ENCODE data around the gene AADACL4.
A peak's percentile ranks its signal among the peaks of the same experiment; 100 is the strongest.

AADACL4 gene

DNA sequence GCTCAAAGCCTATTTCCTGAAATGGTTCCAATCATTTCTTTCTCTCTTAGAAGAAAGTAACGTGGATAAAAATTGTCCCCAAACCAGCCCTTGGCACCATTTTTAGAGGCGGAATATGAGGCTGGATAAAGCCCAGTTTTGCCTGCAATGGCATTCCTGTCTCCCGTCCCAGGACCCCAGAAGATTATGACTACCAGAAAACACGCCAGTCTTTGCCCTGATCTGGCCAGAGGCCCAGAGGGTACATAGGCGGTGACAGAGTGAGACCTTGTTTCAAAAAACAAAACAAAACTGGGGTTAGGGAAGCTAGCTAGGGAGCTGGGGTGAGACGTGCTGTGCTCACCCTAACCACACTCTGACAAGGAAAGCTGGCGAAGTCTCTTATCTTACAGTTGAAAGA, at the start of gene AADACL4:
AADACL4 (plus strand) TSS at position 301 of the 400 bp plus-strand sequence. CDS start 462 bp downstream, outside the sequence.
- H3K4me3 ChIP-seq: no peak within 1 kb of the TSS
- H3K27ac ChIP-seq: no peak within 1 kb of the TSS

DNA sequence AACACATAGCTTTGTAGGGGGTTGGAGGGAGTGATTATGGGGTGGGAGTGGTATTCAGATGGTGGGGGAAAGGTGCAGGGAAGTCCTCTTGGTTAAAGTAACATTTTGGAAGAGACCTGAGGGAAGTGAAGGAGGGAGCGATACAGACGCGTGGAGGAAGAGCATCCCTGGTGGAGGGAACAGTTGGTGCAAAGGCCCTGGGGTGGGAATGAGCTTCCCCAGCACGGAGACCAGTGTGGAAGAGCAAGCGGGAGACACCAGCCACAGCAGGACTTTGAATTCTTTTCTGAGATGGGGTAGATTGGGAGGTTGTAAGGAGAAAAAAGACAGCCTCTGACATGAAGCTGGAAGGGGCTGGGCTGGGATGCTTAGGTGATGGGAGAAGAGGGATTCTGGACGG, 49.4 kb upstream of the AADACL4 start:
- peak overlapping the region in 8 of 21 experiments; percentile 20 to 85 (median 74) for H3K27ac ChIP-seq
- H3K4me3 ChIP-seq: peak overlapping the region in 1 of 7 experiments; percentile 28

DNA sequence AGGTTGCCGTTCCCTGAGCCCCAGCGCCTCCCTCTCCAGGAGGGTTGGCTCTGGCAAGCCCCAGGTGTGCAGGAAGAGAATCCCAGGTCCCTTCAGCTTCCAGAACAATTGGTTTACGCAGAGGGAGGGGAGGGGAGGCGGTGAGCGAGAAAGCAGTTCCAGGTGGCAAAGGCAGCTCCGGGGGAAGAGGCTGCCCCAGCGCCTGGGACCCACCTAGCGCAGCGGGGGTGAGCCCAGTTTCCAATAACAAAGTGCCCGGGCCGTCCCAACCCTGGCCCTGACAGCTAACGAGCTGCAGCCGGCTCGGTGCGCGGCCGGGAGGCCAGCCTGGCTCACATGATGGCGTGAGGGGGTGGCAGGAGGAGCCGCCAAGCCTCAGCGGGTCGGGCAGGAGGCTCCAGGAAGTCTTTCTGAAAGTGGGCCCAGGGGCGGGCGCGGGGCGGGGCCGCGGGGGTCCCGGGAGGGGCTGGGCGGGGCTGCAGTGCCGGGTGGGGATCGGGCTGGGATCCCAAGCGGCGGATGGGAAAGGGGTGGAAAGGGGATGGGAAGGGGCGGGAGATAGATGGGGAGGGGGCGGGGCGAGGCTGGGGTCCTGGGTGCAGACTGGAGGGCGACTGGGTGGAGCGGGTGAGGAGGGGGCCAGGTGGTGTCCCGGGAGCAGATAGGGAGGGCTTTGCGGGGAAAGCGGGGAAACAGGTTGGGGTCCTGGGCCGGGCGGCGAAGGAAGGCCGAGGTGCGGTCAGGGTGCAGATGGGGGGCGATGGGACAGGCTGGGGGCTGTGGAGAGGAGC, 48.7 kb upstream of the AADACL4 start:
- H3K27ac ChIP-seq: peak overlapping the region in 17 of 21 experiments; percentile 13 to 85 (median 70)

DNA sequence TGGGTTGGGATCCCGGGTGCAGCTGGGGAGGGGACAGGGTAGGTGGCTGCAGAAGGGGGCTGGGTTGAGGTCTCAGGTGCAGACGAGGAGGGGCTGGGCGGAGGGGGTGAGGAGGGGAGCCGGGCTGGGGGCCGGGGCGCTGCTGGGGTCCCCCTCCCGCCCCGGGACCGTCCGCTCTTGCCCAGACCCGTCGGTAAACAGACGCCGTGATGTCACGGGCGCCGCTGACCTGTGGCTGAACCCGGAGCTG, 48.2 kb upstream of the AADACL4 start:
- Histone ChIP-seq H3K4me3 (peak overlapping the region; percentile 10 to 30 (median 22)), H3K27ac (peak overlapping the region in 15 of 21 experiments; percentile 31 to 85 (median 70))

More for the DNA sequence above, 48.7 kb upstream of the AADACL4 start:
- H3K4me3 ChIP-seq: peak overlapping the region; percentile 10 to 30 (median 22)

DNA sequence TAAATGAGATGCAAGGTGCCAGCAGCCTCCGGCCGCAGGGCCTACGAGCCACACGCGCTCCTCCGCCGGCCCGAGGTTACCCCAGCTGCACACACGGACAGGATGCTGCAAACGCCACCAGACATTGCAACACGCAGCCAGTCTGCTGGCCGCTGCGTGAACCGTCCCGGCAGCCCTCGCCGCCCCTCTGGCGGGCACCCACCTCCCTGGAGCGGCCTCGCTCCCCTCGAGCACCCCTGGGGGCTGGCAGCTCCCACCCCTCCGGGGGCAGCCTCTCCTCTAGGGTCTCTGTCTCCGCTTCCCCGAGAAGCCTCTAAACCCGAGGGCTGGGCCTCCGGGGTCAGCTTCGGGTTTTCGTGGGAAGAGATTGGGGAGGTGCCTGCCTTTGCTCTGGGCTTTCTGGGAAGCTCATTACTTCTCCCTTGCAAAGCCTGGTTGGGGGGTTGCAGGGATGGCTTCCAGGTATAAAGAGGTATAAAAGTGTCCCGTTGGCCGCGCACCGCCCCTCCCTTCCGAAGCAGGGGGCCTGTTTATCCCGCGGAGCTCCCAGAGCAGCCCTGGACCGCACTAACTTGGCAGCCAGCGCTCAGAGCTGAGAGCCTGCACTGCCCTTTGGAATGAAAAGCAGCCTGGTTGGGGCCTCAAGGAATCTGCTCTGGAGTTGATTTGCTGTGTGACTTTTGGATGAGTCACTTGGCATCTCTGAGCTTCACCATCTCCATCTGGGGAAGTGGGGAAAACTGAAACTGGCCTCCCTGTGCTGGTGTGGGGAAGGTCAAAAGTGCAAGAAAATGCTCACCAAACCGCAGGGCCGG, 47.7 kb upstream of the AADACL4 start:
- H3K27ac ChIP-seq: peak overlapping the region in 17 of 21 experiments; percentile 31 to 85 (median 70)
- peak overlapping the region; percentile 10 to 30 (median 22) for H3K4me3 ChIP-seq

DNA sequence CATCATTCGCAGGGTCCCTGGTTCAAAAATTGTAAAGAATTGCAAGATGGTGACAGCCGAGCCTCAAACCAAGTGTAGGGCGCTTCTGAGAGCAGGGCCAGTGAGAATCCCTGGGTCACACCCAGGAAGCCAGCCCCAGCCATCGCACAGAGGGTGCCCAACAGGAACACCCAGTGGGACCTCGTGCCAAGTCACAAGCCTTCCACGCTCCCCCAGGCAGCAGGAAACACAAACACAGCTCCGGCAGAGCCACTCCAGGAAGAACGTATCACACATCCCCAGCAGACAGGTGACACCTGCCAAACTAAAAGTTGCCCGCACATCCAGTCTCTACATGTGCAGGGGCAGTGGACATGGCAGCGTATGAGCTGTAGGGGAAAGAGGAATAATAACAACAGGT, 46.1 kb upstream of the AADACL4 start:
- H3K27ac ChIP-seq: peak overlapping the region in 3 of 21 experiments; percentile 18 to 73 (median 26)
- no peak overlapping the region for H3K4me3 ChIP-seq

DNA sequence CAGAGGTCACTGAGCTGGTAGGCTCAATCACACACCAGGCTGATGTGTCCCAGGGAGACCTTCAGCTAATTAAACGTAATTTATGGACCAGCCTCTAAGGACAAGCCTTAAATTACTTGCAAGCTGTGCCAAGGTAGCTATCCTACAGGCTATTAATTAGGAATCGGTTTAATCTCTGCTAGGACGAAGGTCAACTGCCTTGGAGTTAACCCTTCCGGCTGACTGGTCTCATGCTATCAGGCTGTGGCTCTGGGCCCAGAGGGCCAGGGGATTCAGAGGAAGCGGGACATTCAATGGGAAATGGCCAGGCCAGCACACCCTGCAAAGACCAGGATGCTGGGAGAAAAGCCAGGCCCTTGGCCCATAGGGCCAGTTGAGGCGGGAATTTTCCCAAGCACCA, 44.9 kb upstream of the AADACL4 start:
- no peak overlapping the region for H3K4me3 ChIP-seq

DNA sequence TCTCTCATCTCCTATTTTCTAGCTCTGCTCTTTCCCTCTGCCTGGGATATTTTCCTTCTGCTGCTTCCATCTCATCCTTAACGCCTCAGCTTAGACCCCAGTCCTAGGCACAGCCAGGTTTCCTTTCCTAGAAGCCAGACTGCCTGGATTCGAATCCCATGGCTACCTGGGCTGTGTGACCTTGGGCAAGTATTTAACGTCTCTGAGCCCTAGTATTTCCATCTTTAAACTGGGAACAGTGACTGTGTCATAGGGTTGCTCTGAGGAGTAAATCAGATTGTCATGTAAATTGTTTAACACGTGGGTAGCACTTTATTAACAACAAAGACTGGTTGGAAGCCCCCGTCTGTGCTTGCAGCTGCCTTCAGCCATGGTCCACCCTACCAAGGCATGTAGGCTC, 44.2 kb upstream of the AADACL4 start:
- Histone ChIP-seq H3K4me3 (no peak overlapping the region), H3K27ac (no peak overlapping the region)

More for the DNA sequence above, 44.9 kb upstream of the AADACL4 start:
- peak overlapping the region in 1 of 21 experiments; percentile 15 for H3K27ac ChIP-seq

DNA sequence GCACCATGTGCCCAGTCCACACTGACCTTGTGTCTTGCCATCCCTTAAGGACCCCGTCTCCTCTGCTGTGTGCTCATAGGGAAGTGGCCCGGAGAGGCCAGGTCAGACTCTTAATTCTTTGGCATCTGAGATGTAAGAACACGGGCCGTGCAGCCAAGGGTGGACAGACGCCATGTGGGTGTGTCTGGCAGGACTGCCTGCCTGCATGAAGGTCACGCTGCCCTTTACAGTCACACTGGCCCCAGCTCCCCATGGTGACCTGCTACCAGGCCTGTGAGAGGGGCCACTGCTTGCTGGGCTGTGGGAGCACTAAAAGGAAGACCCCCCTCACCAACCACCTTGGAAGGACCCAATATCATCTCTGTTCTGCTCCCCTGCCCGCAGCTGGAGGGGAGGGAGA, 43.5 kb upstream of the AADACL4 start:
- no peak overlapping the region for H3K4me3 ChIP-seq
- H3K27ac ChIP-seq: peak overlapping the region in 1 of 21 experiments; percentile 16

DNA sequence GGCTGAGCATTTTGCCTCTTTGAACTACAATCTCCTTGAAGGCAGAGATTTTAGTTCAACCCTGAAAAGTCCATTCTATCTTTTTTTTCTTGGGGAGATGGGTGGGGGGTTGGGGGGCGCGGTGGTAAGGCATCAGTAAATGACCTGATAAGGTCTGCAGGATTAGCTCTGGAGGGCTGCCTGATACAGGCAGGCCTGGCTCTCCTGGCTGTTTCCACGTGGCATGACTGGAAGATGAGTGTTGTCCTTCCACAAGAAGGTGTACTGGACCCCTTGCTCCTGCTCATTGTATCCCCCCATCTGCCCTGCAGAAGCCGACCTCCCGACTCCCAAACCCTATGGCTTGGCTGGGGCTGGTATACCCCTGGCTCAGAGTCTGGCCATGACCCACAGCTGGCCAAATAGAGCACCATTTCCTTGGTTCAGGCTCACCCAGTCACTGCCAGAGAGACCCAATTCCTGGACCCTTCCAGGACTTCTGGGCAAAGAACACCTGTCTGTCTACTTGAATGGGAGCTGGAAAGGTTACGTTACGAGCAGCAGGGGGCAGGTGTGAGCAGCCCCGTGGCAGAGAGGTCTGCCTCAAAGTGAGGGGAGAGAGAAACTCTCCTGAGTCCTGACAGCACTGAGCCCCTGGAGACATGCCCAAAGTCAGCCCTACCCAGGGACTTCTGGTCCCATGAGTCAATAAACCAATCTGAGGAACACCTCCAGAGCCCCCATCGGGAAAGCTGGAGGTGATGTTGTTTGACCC, 42.8 kb upstream of the AADACL4 start:
- Histone ChIP-seq H3K4me3 (no peak overlapping the region), H3K27ac (peak overlapping the region in 2 of 21 experiments; percentile 1 to 7)

DNA sequence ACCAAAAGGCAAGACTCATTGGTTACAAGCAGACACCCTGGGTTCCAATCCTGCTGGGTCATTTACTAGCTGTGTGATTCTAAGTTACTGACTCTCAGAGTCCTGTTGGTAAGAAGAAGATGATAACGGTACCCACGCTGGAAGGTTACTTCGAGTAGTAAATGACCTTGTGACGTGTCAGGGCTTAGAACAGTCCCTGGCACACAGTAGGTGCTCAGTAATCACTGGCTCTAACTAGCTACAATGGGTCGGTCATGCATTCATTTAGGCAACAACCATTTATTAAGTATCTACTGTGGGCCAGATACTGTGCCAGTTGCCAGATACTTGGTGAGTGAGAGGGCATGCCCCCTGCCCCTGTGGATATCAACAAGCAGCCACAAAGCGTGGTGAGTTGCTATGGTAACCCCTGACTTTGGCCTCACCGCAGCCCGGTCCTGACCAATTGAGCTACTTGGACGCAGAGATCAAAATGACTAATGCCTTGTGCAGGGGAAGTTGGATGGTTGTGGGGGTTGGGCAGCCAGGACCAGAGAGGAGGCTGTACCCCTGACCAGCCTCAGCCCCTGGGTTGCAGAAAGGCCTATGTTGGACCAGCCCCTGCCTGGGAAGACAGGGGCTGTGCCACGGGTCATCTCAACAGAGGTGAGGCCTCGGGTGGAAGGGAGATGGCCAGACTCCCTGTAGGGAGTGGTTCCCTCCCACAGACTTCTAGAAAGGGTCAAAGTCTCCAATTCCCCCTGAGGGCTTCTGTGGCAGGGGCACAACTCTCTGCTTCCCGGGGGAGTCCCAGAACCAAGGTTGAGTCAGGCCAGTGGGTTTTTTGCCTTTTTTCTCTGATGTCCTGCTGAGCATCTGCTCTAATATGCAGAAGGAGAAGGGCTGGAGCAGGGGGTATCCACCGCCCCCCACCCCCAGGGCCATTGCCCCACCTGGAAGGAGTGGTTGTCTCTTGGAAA, 41.9 kb upstream of the AADACL4 start:
- no peak overlapping the region for H3K4me3 ChIP-seq
- peak overlapping the region in 2 of 21 experiments; percentile 1 to 7 for H3K27ac ChIP-seq

DNA sequence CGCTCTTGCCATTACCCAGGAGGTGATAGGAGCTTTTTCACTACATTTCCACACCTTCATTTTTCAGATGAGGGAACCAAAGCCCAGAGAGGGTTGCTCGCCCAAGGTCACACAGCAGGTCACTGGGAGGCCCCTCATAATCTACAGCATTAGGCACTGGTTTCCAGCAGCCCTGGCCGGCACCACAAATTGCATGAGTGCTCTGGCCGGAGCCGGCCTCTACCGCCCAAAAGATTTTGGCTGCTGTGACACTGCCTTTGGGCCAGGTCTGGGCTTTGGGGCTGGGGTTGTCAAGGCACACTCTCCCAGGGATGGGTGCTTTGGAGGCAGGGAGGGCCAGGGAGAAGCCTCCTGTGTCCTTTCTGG, 41.2 kb upstream of the AADACL4 start:
- H3K4me3 ChIP-seq: no peak overlapping the region
- peak overlapping the region in 3 of 21 experiments; percentile 11 to 23 (median 12) for H3K27ac ChIP-seq

DNA sequence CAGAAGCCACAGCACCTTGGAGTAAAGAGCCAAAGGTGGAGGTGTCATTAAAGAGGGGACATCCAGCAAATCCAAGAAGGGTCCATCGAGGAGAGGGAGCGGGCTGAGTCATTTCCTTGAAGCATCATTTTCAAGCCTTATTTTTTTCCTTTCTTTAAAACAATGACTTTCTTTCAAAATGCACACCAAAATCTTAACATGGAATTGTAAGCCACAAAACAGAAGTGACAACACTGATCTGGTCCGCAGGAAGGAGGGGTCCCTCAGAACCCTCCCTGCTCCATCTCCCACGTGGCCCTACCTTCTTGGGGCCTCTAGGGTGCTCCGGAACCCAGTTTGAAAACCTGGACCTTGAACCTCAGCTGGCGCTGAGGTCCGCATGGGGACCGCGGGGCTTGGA, 40.7 kb upstream of the AADACL4 start:
- peak overlapping the region in 2 of 21 experiments; percentile 23 to 25 for H3K27ac ChIP-seq
- H3K4me3 ChIP-seq: no peak overlapping the region

DNA sequence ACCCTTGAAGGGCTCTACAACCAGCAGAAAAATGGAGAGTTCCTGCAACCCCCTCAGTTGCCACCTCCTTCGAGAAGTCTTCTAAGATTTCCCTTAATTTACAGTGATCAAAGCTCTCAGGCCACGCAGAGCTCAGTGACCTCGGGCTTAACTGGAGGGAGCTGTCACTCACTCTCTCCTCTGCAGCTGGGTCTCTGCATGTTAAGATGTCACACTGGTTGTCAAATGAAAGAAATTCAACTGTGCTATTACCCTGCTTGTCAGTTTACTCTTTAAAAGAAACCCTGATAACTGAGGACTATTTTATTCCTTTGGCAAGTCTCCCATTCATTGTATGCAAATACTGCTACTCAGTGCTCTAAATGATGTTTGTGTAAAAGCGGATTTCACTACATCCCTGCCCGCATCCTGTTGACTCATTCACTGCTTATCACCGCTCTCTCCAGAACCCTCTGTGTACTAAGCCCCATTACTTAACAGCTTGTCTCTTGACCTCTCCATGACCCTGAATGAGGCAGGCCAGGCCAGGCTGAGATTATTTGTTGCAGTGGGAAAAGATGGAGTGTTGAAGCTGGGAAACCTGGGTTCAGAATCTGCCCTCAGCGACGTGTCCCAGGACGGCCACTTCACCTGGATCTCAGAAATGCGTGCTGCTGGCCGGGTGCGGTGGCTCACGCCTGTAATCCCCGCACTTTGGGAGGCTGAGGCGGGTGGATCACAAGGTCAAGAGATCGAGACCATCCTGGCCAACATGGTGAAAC, 39.6 kb upstream of the AADACL4 start:
- peak overlapping the region in 3 of 21 experiments; percentile 25 to 50 (median 38) for H3K27ac ChIP-seq
- H3K4me3 ChIP-seq: no peak overlapping the region

DNA sequence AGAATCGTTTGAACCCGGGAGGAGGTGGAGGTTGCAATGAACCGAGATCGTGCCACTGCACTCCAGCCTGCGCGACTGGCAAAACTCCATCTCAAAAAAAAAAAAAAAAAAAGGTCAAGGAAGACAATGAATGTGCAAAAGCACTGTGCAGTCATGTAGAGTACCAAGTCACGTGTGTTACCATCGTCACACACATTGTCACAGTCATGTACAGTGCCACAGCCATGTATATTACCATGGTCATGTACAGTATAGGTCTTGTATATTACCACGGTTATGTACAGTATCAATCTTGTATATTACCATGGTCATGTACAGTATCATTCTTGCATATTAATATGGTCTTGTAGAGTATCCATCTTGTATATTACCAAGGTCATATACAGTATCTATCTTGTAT, 38.9 kb upstream of the AADACL4 start:
- no peak overlapping the region for H3K4me3 ChIP-seq
- H3K27ac ChIP-seq: no peak overlapping the region

DNA sequence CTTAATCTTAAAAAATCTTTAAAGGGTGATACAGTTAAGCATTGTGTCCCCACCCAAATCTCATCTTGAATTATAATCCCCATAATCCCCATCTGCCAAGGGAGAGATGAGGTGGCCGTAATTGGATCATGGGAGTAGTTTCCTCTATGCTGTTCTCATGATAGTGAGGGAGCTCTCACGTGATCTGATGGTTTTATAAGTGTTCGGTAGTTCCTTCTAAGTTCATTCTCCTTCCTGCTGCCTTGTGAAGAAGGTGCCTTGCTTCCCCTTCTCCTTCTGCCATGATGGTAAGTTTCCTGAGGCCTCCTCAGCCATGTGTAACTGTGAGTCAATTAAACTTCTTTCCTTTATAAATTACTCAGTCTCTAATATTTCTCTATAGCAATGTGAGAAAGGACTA, 36.6 kb upstream of the AADACL4 start:
- H3K4me3 ChIP-seq: no peak overlapping the region
- H3K27ac ChIP-seq: no peak overlapping the region

DNA sequence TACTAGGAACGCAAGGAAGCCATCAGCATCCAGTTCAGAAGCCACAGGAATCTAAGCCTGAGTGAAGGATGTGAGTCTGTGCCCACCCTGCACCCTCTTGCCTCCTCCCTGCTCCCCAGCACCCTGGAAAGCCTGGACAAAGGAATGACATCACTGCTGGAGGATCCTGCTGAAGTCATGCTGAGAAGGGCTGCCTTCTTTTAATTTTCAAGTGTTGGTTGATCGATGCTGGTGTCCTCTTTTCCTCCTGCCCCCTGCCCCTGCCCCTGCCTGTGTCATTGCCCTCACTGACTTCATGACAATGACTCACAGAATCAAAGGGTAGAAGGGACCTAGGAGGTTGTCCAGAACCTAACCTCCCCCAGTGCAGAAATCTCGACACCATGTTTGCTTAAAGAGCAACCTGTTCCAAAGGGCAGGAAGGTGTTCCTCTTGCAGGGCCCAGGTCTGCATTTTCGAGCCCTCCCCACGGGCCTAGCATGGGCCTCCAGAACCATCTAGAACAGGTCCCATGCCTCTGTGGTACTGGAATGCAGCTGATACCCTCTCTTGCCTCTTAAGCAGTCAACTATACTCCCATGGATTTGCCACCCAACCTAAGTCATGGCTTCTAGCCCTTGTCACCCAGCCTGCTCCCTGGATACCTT, 35.5 kb upstream of the AADACL4 start:
- Histone ChIP-seq H3K4me3 (no peak overlapping the region), H3K27ac (no peak overlapping the region)

DNA sequence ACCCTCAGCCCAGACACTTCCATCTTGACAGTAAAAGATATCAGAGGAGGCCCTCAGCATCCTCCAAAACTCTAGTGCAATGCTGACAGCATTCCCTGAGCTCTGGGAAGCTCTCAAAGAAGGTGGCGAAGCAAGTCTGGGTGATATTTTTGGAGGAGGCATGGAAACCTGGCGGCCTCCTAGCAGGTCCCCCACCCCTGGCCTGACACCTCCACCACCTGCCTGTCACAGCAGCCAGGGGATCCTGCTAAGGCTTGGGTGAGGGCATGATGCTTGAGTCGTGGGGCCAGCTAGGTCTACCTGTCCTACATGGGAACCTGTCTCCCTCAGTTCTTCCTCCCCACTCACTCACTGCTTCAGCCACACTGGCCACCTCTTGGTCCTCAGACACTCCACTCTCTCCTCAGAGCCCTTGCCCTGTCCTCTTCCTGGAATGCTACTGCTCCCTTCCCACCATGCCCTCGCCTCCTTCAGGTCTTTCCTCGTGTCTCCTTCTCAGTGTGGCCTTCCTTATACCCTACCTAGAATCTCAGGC, 34.3 kb upstream of the AADACL4 start:
- no peak overlapping the region for H3K27ac ChIP-seq
- no peak overlapping the region for H3K4me3 ChIP-seq
